ENCODE results near the gene POGZ.

DNA sequence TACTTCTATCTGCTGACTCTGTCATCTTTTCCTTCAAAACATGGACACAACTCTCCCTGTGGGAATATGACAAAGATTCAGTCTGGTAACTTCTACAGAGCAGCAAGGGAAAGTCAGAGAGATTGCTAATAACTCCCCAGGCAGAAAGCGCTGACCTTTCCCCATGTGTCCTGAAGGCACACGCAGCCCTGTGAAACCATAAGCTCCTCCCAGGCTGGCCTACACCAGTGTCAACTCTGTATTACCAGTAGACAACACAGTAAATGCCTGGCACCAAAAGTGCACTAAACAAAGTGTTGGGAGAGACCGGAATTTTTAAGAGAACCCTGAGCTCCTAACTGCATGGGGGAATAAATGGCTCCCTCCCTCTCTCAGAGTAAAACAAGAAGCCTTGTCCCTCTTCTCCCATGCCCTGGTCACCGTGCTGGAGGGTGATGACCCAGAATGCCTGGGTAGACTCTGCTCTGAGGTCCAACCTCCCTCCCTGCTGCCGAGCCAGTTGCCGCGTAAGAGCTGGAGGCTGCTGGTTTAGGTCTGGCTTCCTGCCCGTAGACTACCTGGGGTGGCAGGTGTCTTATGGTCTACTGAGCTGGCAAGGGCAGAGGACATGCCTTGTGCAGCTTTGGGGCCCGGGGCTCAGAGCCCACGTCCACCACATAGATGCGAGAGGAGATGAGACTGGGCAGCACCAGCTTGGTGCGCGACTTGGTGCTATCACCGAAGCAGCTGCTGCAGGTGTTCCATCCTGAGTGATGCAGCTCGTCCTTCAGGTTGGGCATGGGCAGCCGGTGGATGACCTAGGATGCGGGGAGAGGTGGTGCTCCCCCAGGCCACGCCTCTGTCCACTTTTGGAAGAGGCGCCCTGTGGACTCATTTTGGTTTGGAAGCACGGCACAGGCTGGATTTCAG, 90.6 kb downstream of the POGZ start:
- TF ChIP-seq EZH2 (IDR thresholded peaks at IDR 0.05; ENCODE audit: borderline replicate concordance, low read length), result no peak
- TF ChIP-seq, protein P1, sequence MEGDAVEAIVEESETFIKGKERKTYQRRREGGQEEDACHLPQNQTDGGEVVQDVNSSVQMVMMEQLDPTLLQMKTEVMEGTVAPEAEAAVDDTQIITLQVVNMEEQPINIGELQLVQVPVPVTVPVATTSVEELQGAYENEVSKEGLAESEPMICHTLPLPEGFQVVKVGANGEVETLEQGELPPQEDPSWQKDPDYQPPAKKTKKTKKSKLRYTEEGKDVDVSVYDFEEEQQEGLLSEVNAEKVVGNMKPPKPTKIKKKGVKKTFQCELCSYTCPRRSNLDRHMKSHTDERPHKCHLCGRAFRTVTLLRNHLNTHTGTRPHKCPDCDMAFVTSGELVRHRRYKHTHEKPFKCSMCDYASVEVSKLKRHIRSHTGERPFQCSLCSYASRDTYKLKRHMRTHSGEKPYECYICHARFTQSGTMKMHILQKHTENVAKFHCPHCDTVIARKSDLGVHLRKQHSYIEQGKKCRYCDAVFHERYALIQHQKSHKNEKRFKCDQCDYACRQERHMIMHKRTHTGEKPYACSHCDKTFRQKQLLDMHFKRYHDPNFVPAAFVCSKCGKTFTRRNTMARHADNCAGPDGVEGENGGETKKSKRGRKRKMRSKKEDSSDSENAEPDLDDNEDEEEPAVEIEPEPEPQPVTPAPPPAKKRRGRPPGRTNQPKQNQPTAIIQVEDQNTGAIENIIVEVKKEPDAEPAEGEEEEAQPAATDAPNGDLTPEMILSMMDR (conservative IDR thresholded peaks at IDR 0.05 in 1 of 2, IDR thresholded peaks at IDR 0.05 in 1 of 2; ENCODE audit: extremely low read depth in 1 of 2, insufficient read depth in 1 of 2, low read depth in 1 of 2, low read length in 2 of 2), result no peak
